GM19455 (cell line): Measurements from ENCODE around the gene CEP164.
"Not testable (repeated sequence)": the region's sequence is repeated elsewhere in the genome, so short reads cannot be mapped to it uniquely, and the experiment has no call there.

Source experiments
- ATAC-seq: cut with Tn5 transposase; IDR thresholded peaks from one replicate; pipeline ENCODE4 v1.9.1; 2021; ENCODE audit not compliant: unreplicated experiment

The CEP164 gene

GRCh38 chr11:117437041-117437790, 109.6 kb downstream of the CEP164 start:
- no peak for ATAC-seq

- no peak for ATAC-seq
Observed at GRCh38 chr11:117437791-117438130, 110.1 kb downstream of the CEP164 start.

GRCh38 chr11:117438371-117439000, 110.8 kb downstream of the CEP164 start:
- no peak for ATAC-seq

- no peak for ATAC-seq
Observed at GRCh38 chr11:117439256-117439655, 111.6 kb downstream of the CEP164 start.

- ATAC-seq: no peak
Observed at GRCh38 chr11:117440258-117440657, 112.6 kb downstream of the CEP164 start.

GRCh38 chr11:117441146-117441975, 113.7 kb downstream of the CEP164 start:
- ATAC-seq: no peak

- ATAC-seq: no peak
Observed at GRCh38 chr11:117442049-117442868, 114.6 kb downstream of the CEP164 start.

- no peak for ATAC-seq
Observed at GRCh38 chr11:117442869-117443239, 115.2 kb downstream of the CEP164 start.

GRCh38 chr11:117443266-117444186, 115.9 kb downstream of the CEP164 start:
- ATAC-seq: no peak

GRCh38 chr11:117444256-117444655, 116.6 kb downstream of the CEP164 start:
- ATAC-seq: no peak

- no peak for ATAC-seq
Observed at GRCh38 chr11:117444711-117445658, 117.3 kb downstream of the CEP164 start.

- no peak for ATAC-seq
Observed at GRCh38 chr11:117449111-117449693, 121.5 kb downstream of the CEP164 start.

- no peak for ATAC-seq
Observed at GRCh38 chr11:117453886-117454563, 126.4 kb downstream of the CEP164 start.

- no peak for ATAC-seq
Observed at GRCh38 chr11:117454564-117454917, 126.9 kb downstream of the CEP164 start.

- ATAC-seq: peak; percentile 60
Observed at GRCh38 chr11:117456027-117456720, 128.5 kb downstream of the CEP164 start.

GRCh38 chr11:117456721-117457029, 129.0 kb downstream of the CEP164 start:
- not testable (repeated sequence) for ATAC-seq

GRCh38 chr11:117457031-117457785, 129.6 kb downstream of the CEP164 start:
- no peak for ATAC-seq
